H9 (cell line): Measurements from ENCODE around the gene PPARG. TPM values are rescaled to one million over a fixed set of nuclear protein-coding genes. Genes with fewer than 3 reads are reported as not detected.

Experiments used
- DNase-seq: peaks from one replicate; pipeline ENCODE4 v3.0.0-alpha.2; 2017
- H2AFZ ChIP-seq: one replicate; pipeline ENCODE4 v1.6.1; 2013; ENCODE audit warnings: mild to moderate bottlenecking, low read length, control low read depth, moderate library complexity
- H2AK5ac ChIP-seq: 2 replicates; pipeline ENCODE4 v1.6.1; 2013; ENCODE audit warnings: low read length, control low read depth, mixed read lengths; ENCODE audit not compliant: insufficient read length
- H2BK120ac ChIP-seq: one replicate; pipeline ENCODE4 v1.6.1; 2013; ENCODE audit warnings: low read depth, mild to moderate bottlenecking, low read length, control low read depth, inconsistent platforms; ENCODE audit not compliant: poor library complexity, severe bottlenecking
- H2BK12ac ChIP-seq: 2 replicates; pipeline ENCODE4 v1.6.1; 2013; ENCODE audit warnings: low read length, control low read depth, mixed read lengths, low read depth; ENCODE audit not compliant: insufficient read length
- H2BK15ac ChIP-seq: 2 replicates; pipeline ENCODE4 v1.6.1; 2013; ENCODE audit warnings: low read depth, low read length, control low read depth
- H2BK20ac ChIP-seq: one replicate; pipeline ENCODE4 v1.6.1; 2013; ENCODE audit warnings: low read depth, mild to moderate bottlenecking, low read length, control low read depth, inconsistent platforms; ENCODE audit not compliant: poor library complexity, severe bottlenecking
- H2BK5ac ChIP-seq: 2 replicates; pipeline ENCODE4 v1.6.1; 2013; ENCODE audit warnings: low read length, control low read depth, mixed read lengths; ENCODE audit not compliant: insufficient read length
- H3K14ac ChIP-seq: 2 replicates; pipeline ENCODE4 v1.6.1; 2013; ENCODE audit warnings: low read length, control low read depth; ENCODE audit not compliant: insufficient read depth
- H3K18ac ChIP-seq: 2 replicates; pipeline ENCODE4 v1.6.1; 2013; ENCODE audit warnings: low read depth, mild to moderate bottlenecking, mixed read lengths, low read length, control low read depth; ENCODE audit not compliant: insufficient read length
- H3K23ac ChIP-seq: 2 replicates; pipeline ENCODE4 v1.6.1; 2013; ENCODE audit warnings: low read length, control low read depth, mixed read lengths, low read depth; ENCODE audit not compliant: insufficient read length
- H3K23me2 ChIP-seq: 2 replicates; pipeline ENCODE4 v1.6.1; 2013; ENCODE audit warnings: low read depth, mild to moderate bottlenecking, mixed read lengths, low read length, control low read depth; ENCODE audit not compliant: insufficient read length, poor library complexity, severe bottlenecking
- H3K27ac ChIP-seq: 2 replicates; pipeline ENCODE4 v1.5.1; 2013; ENCODE audit warnings: low read length, control low read depth, mixed read lengths, low read depth; ENCODE audit not compliant: insufficient read length
- H3K27me3 ChIP-seq: 2 replicates; pipeline ENCODE4 v1.6.1; 2013; ENCODE audit warnings: low read length, control low read depth, inconsistent platforms; ENCODE audit not compliant: insufficient read depth
- H3K4ac ChIP-seq: 2 replicates; pipeline ENCODE4 v1.6.1; 2013; ENCODE audit warnings: low read depth, mild to moderate bottlenecking, control low read depth, inconsistent platforms, low read length, moderate library complexity
- H3K4me1 ChIP-seq: 2 replicates; pipeline ENCODE4 v1.6.1; 2013; ENCODE audit warnings: low read length, control low read depth, inconsistent platforms; ENCODE audit not compliant: insufficient read depth
- H3K4me2 ChIP-seq: 2 replicates; pipeline ENCODE4 v1.6.1; 2013; ENCODE audit warnings: low read length, control low read depth, mixed read lengths; ENCODE audit not compliant: insufficient read length, insufficient read depth
- H3K56ac ChIP-seq: 2 replicates; pipeline ENCODE4 v1.6.1; 2013; ENCODE audit warnings: low read depth, mild to moderate bottlenecking, mixed read lengths, low read length, control low read depth; ENCODE audit not compliant: insufficient read length
- H3K79me1 ChIP-seq: 2 replicates; pipeline ENCODE4 v1.6.1; 2013; ENCODE audit warnings: low read depth, mild to moderate bottlenecking, moderate library complexity, low read length, control low read depth, inconsistent platforms; ENCODE audit not compliant: insufficient read depth, poor library complexity, severe bottlenecking
- H3K79me2 ChIP-seq: 2 replicates; pipeline ENCODE4 v1.6.1; 2013; ENCODE audit warnings: low read length, control low read depth, inconsistent platforms; ENCODE audit not compliant: insufficient read depth
- H3K9ac ChIP-seq: 2 replicates; pipeline ENCODE4 v1.6.1; 2013; ENCODE audit warnings: low read length, control low read depth, mixed read lengths; ENCODE audit not compliant: insufficient read length; ENCODE audit errors: extremely low read depth
- H3K9me3 ChIP-seq: one replicate; pipeline ENCODE4 v1.6.1; 2013; ENCODE audit warnings: low read depth, low read length, inconsistent platforms; ENCODE audit not compliant: control insufficient read depth
- H3T11ph ChIP-seq: one replicate; pipeline ENCODE4 v1.6.1; 2013; ENCODE audit warnings: mild to moderate bottlenecking, low read length, control low read depth, inconsistent platforms
- H4K20me1 ChIP-seq: one replicate; pipeline ENCODE4 v1.6.1; 2013; ENCODE audit not compliant: control insufficient read depth, insufficient read length, insufficient read depth
- H4K5ac ChIP-seq: 2 replicates; pipeline ENCODE4 v1.6.1; 2013; ENCODE audit warnings: low read depth, mild to moderate bottlenecking, mixed read lengths, low read length, control low read depth; ENCODE audit not compliant: insufficient read length
- H4K8ac ChIP-seq: replicated peaks from 2 replicates; pipeline ENCODE4 v1.6.1; 2013; ENCODE audit warnings: low read length, control low read depth, mixed read lengths, low read depth; ENCODE audit not compliant: insufficient read length
- H4K91ac ChIP-seq: 2 replicates; pipeline ENCODE4 v1.6.1; 2013; ENCODE audit warnings: low read depth, mild to moderate bottlenecking, moderate library complexity, mixed read lengths, low read length, control low read depth; ENCODE audit not compliant: insufficient read length
- H3K27ac Mint-ChIP-seq, 3 experiments: 2 replicates in 2 of 3; 3 replicates in 1 of 3; pipeline ENCODE4 v1.8.0; 2020 to 2021; ENCODE audit warnings: mixed read lengths in 3 of 3, mild to moderate bottlenecking in 1 of 3, moderate library complexity in 1 of 3
- H3K27me3 Mint-ChIP-seq: 2 replicates; pipeline ENCODE4 v1.8.0; 2021; ENCODE audit warnings: low read depth, mild to moderate bottlenecking, moderate library complexity, mixed read lengths
- H3K36me3 Mint-ChIP-seq, 3 experiments: 2 replicates in 2 of 3; 3 replicates in 1 of 3; pipeline ENCODE4 v1.8.0; 2020 to 2021; ENCODE audit warnings: low read depth in 3 of 3, mixed read lengths in 3 of 3; ENCODE audit not compliant: insufficient read depth in 1 of 3
- H3K4me1 Mint-ChIP-seq, 2 experiments: 2 replicates each; pipeline ENCODE4 v1.8.0; 2020; ENCODE audit warnings: mixed read lengths in 2 of 2
- H3K4me3 Mint-ChIP-seq, 2 experiments: 2 replicates in 1 of 2; 3 replicates in 1 of 2; pipeline ENCODE4 v1.8.0; 2020 to 2021; ENCODE audit warnings: mild to moderate bottlenecking in 2 of 2, mixed read lengths in 2 of 2, moderate library complexity in 1 of 2
- H3K9me3 Mint-ChIP-seq, 2 experiments: 2 replicates in 1 of 2; 3 replicates in 1 of 2; pipeline ENCODE4 v1.8.0; 2020; ENCODE audit warnings: mild to moderate bottlenecking in 2 of 2, mixed read lengths in 2 of 2, moderate library complexity in 1 of 2
- WGBS: extraction: QIAGEN DNeasy Blood & Tissue Kit; methylation state at CpG from one replicate; pipeline ENCODE4 v1.1.7; 2013; ENCODE audit warnings: missing lambda C conversion rate, low lambda C conversion rate, mixed read lengths; ENCODE audit not compliant: insufficient read length; ENCODE audit errors: extremely low coverage; 5-methylcytosine and 5-hydroxymethylcytosine counted together
- total RNA-seq: library from RNA; stranded (reverse); gene quantifications from 2 replicates; pipeline ENCODE4 v1.2.1, GENCODE V29; 2021
- TF ChIP-seq, protein P1 (sequence below): fragments of 200-600 bp; sonication (generic); conservative IDR thresholded peaks from 3 replicates; pipeline ENCODE4 v1.8.0; 2021; ENCODE audit warnings: antibody characterized with exemption, mild to moderate bottlenecking

Gene PPARG
- total RNA-seq, 1 experiment from 2014 or later = 0.42 TPM

DNA sequence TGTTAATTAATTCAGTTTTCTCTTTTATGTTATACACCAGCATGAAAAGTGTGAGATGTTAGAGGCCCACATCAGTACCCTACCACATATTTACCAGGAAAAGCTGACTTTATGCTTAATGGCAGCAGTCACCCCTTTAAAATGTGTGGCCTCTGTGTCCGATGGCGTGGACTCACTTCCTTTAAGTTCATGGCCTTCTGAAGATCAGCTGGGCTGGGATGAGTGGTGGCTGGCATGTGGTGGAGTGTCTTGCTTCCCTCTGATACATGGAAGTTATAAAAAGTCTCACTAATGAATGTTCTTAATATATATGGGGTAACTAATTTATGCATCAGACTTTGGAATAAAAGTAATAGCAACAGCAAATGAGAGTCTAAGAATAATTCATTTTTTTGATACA lies 32.1 kb downstream of the PPARG start:
- Mint-ChIP-seq H3K9me3 (no peaks in the 10 kb centered on the region), H3K36me3 (no peaks in the 10 kb centered on the region), H3K27ac (no peak overlapping the region), H3K4me1 (no peaks in the 10 kb centered on the region), H3K27me3 (peaks cover 4% of the 10 kb centered on the region; the same call in 1 of the 2 replicates), H3K4me3 (no peak overlapping the region)
- no peaks in the 10 kb centered on the region for H3K79me2 ChIP-seq
- H4K91ac ChIP-seq = no peak overlapping the region
- H3K79me1 ChIP-seq = no peaks in the 10 kb centered on the region
- H2BK15ac ChIP-seq = no peak overlapping the region
- no peak overlapping the region for H2BK20ac ChIP-seq
- no peaks in the 10 kb centered on the region for H3K9me3 ChIP-seq
- WGBS = no CpG with 5 or more reads among the region's 2 CpGs
- H4K8ac ChIP-seq = no peak overlapping the region
- H3K23me2 ChIP-seq = no peaks in the 10 kb centered on the region
- H3K27ac ChIP-seq = no peak overlapping the region
- H4K20me1 ChIP-seq = no peaks in the 10 kb centered on the region
- no peak overlapping the region for H4K5ac ChIP-seq
- no peaks in the 10 kb centered on the region for H3K27me3 ChIP-seq
- H3K14ac ChIP-seq = no peak overlapping the region
- no peak overlapping the region for H2BK5ac ChIP-seq
- H3K23ac ChIP-seq = no peak overlapping the region
- no peak overlapping the region for H2AK5ac ChIP-seq
- DNase-seq = no peak
- TF ChIP-seq, protein P1, sequence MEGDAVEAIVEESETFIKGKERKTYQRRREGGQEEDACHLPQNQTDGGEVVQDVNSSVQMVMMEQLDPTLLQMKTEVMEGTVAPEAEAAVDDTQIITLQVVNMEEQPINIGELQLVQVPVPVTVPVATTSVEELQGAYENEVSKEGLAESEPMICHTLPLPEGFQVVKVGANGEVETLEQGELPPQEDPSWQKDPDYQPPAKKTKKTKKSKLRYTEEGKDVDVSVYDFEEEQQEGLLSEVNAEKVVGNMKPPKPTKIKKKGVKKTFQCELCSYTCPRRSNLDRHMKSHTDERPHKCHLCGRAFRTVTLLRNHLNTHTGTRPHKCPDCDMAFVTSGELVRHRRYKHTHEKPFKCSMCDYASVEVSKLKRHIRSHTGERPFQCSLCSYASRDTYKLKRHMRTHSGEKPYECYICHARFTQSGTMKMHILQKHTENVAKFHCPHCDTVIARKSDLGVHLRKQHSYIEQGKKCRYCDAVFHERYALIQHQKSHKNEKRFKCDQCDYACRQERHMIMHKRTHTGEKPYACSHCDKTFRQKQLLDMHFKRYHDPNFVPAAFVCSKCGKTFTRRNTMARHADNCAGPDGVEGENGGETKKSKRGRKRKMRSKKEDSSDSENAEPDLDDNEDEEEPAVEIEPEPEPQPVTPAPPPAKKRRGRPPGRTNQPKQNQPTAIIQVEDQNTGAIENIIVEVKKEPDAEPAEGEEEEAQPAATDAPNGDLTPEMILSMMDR = no peak
- no peak overlapping the region for H3K4me2 ChIP-seq
- H3K4ac ChIP-seq = no peak overlapping the region
- no peak overlapping the region for H2AFZ ChIP-seq
- H3K56ac ChIP-seq = no peak overlapping the region
- H3K9ac ChIP-seq = no peak overlapping the region
- no peak overlapping the region for H2BK120ac ChIP-seq
- H2BK12ac ChIP-seq = no peak overlapping the region
- H3T11ph ChIP-seq = no peak overlapping the region
- no peak overlapping the region for H3K18ac ChIP-seq
- H3K4me1 ChIP-seq = no peaks in the 10 kb centered on the region
